Mammary epithelial cell (primary cell): ENCODE data around the gene PPM1B.

Experiments
- EZH2 ChIP-seq: IDR thresholded peaks from 2 replicates; pipeline ENCODE4 v1.6.1; 2012; ENCODE audit warnings: low read length, inconsistent platforms, borderline replicate concordance
- TF ChIP-seq, protein P1 (sequence below), 2 donors: IDR thresholded peaks in 1 of 2; conservative IDR thresholded peaks in 1 of 2; 2 replicates each; pipeline ENCODE4 v1.5.1; 2011 to 2012; ENCODE audit warnings: inconsistent platforms in 2 of 2, low read length in 2 of 2, mild to moderate bottlenecking in 2 of 2, control low read depth in 1 of 2, low read depth in 1 of 2; ENCODE audit not compliant: insufficient read depth in 1 of 2; ENCODE audit errors: extremely low read depth in 1 of 2

DNA sequence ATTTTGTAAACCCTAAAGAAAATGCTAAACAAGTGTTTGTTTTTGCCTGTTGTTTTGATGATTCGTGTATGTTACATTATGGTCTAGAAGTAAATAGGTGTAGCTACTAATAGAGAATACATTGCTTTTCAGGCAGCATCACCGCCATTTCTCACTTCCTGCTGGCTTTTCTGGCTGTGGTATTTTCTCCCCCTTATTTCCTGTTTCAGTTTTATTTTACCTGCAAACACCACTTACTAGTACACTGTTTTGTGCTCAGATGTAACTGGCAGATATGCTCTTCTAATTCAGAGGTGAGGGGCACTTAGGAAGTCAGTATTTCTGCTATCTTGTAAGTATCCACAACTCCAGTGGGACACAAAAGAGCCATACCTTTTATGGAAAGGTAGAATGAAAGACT, 68.5 kb downstream of the PPM1B start:
- TF ChIP-seq, protein P1, sequence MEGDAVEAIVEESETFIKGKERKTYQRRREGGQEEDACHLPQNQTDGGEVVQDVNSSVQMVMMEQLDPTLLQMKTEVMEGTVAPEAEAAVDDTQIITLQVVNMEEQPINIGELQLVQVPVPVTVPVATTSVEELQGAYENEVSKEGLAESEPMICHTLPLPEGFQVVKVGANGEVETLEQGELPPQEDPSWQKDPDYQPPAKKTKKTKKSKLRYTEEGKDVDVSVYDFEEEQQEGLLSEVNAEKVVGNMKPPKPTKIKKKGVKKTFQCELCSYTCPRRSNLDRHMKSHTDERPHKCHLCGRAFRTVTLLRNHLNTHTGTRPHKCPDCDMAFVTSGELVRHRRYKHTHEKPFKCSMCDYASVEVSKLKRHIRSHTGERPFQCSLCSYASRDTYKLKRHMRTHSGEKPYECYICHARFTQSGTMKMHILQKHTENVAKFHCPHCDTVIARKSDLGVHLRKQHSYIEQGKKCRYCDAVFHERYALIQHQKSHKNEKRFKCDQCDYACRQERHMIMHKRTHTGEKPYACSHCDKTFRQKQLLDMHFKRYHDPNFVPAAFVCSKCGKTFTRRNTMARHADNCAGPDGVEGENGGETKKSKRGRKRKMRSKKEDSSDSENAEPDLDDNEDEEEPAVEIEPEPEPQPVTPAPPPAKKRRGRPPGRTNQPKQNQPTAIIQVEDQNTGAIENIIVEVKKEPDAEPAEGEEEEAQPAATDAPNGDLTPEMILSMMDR (conservative IDR thresholded peaks at IDR 0.05 in 1 of 2, IDR thresholded peaks at IDR 0.05 in 1 of 2; ENCODE audit: extremely low read depth in 1 of 2, insufficient read depth in 1 of 2, low read depth in 1 of 2, low read length in 2 of 2) = no peak
- TF ChIP-seq EZH2 = no peak
